ENCODE data around the gene CUEDC1.
A peak's percentile ranks its signal among the peaks of the same experiment; 100 is the strongest.

The CUEDC1 gene

DNA sequence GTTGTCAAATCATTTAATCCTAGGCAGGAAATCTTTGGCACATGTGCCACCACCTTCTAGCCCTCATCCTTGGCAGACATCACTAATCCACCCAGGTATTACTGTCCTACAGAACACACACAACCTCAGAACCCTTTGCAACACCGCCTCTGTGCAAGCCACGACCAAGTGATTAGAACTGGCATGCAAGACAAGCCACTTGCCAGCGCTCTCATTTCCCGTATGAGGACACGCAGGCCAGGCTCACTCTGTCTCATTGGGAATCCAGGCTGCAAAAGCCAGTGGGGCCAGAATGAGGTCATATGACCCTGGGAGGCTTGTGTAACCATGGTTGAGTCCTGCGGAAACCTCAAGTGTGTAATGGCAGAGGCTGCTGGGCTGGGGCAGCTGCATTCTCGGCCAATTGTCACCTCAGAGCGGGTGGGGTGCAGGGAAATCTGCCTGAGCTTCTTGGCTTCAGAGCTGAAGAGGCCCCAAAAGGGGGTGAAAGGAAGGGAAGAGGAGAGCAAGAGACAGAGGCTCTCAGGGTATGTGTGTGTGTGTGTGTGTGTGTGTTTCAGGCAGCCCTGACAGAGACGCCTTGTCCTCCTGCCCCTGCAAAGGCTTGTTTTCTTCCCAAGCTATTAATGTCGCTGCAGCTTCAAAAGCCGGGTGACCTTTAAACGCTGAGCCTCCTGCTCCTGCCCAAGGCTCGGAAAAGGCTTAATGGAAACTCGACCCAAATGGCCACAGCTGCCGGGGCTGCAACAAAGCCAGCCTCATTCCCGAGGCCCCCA is 62.2 kb downstream of the CUEDC1 start:
- DNase-seq: peak; percentile 91

DNA sequence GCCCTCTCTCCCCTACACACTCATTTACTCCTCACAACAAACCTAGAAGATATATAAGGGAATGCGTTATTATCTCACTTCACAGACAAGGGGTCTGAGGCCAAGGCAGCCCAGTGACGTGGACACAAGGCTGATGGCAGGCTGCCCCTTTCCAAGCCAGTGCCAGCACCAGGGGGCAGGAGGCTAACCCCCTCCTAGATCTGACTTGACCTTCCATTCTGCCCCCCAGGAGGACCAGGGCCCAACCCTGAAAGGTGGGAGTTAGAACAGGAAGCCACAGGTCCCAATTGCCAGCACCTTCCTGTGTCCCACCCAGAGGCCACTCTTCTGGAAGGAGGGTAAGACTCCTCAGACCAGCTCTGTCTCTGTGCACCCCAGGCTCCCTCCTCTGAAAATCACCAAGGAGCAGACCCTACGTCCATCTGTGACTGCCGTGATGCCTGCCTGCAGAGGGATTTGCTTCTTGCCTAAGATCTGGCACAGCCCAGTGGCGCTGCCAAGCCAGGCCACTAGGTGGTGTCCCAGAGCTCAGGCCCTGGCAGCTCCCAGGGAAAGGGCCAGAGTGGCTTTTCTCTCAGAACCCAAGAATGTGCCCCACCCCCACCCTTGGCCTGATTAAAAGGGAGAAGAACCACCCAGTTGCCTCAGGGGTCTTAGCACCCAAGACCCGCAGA is 62.9 kb downstream of the CUEDC1 start:
- peak; percentile 84 for DNase-seq

DNA sequence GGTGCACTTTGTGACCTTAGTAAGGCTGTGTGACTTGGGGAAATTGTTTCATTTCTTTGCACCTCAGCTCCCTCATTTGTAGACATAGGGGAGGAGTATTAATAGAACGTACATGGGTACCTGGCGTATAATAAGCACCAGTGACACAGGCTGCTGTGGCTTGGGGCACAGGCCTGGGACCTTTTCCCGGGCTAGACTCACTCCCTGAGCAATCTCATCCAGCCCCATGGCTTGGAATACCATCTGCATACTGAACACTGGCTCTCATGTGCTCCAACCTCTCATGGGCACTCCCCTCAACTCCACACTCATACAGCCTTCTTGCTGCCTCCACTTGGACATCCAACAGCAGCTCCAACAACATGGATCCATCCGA is 64.4 kb downstream of the CUEDC1 start:
- no peak for DNase-seq

DNA sequence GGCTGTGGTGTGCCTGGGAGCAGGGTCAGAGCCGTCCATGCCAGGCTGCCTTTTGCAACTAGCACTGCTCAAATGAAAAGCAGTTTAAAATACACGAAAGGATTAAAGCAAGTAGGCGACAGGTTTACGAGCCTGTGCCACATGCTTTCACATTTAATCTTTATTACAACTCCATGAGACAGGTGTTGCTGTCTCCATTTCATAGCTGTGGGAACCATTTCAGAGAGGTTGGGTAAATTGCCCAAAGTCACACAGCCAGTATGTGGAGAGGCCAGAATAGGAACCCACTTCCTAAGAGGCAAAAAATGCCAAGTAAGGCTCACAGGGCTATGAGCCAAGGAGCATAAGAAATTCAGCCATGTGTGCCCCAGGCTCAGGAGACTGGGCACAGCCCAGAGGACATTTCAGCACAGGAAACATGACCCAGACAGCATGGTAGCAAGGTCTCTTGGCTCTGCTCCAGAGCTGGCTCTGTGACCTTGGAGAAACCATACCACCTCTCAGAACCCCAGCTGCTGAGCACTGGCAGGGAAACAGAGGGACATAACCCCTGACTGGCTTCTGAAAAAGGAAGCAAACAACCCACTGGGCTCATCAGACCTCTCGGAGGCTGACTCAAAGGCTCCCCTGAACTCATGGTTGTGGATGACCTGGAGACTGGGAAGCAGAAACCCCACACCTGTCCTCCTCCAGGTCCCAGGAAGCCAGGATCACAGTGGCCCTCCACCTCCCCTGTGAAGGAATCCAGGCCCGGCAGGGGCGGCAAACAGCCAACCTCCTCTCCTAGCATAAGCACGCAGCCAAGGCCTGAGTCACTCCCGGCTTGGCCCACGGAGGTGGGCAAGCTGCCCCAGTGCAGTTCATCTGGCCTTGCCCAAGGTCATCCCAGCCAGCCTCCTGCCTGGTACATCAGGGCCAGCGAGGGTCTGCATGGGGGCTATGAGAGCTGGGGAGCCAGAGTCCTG is 65.0 kb downstream of the CUEDC1 start:
- DNase-seq: no peak

DNA sequence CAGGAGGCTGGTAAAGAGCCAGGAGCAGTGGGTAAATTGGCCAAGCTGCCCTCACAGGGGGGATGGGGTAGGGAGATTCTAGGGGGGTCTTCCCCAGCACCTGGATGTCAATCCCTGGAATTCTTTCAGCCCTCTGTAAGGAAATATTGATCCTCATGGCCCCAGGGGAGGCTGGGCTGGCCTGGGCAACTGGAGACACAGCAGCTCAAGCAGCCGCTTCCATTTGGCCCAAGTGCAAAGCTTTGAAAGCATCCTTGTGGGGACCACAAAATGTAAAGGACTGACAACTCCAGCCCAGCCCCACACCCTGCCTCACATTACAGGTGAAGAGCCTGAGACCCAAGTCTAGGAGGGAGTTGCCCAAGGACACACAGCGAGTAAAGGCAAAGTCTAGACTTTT is 66.0 kb downstream of the CUEDC1 start:
- no peak for DNase-seq

DNA sequence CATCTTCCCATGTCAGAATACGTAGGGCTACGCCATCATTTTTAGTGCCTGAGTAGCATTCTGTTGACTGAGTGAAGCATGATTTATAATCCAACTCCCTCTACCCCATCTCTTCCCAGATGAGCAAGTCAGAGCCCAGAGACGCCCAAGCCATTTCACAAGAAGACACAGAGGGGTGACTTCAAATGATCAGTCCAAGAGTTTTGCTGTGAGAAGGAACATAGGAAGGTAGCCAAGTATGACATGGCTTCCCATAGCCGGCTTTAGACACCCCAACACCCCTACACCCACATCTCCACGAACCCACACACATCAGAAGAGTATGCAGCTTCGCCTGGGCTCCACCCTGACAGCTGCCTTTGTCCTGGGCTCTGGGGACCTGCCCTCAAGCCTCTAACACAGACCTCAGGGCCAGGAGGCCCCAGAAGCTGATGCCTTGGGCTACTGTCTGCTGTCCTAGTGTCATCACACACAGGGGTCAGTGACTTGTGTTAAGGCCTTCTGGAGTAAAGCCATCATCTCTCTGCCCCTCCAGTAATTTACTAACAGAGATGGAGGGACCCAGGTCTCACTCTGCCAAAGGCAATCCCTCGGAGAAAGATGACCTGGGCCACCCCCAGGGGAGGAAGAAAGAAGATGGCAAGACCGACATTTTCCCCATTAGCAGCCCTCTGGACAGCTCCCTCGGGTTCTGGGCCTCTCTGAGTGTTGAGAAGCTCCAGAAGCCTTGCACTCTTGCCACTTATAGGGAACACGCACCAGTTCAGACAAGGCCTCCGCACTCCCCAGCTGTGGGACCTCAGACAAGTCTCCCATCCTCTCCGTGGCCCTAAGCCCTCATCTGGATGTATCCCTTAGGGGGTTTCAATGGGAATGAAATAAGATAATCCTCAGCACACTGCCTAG is 66.6 kb downstream of the CUEDC1 start:
- no peak for DNase-seq

DNA sequence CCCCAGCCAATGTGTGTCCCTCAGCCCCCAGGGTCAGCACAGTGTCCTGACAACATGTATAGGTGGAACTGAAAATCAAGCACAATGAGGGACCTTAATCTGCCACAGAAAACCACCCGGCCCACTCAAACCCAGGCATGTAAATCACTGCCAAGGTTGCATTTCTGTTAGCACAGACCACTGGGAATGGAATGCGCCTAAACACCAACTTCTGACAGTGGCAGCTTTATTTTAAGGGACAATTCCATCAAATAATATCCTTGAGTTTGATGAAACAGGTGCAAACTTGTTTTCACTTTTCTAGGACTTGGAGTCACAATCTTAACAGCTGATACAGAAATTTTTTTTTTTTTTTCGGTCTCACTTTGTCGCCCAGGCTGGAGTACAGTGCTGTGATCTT is 68.1 kb downstream of the CUEDC1 start:
- DNase-seq: no peak

DNA sequence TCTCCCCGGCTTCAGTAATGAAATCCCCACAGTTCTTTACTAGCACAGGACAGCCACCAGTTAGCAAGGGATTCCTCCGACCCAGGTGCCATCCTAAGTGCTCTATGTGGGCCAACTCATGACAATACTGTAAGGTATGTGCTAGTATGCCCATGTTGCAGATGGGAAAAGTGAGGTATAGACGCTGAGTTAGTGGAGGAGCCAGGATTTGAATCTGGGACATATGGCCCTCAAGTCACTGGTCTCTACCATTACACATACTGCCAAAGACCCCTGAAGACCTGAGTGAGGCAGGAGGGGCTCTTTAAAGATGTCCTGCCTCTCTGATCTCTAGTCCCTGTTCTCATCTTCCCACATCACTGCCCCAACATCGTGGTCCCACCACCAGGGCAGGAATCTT is 69.2 kb downstream of the CUEDC1 start:
- DNase-seq: no peak

DNA sequence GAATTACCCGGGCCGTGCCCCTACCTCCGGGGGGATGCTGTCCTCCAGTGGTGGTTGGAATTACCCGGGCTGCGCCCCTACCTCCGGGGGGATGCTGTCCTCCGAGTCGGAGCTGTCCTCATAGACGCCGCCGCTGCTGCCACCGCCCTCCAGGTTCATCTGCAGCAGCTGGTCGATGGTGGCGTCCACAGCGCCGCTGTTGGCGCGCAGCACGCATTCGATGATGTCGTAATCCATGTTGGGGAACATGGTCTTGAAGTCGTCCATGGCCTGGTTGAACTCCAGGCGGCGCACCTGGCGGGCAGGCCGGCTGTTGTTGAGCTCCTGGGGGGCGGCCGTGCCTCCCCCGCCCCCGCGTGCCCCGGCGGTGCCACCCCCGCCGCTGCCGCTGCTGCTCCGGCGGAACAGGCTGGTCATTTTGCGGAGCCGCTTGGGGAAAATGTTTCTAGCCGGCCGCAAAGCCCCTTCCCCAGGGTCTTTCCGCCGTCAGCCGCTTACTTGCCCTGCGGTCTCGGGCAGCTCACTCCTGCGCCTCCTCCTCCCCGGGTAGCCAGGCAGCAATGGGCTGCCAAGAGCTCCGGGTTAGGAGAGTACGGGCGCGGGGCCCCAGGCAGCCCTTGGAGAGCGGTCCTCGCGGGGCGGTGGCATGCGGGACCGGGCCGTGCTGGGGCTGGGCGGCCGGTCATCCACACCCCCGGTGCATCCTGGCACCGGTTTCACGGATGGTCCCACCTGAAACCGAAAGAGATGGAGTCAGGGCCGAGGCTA is 69.9 kb downstream of the CUEDC1 start:
- DNase-seq: no peak

DNA sequence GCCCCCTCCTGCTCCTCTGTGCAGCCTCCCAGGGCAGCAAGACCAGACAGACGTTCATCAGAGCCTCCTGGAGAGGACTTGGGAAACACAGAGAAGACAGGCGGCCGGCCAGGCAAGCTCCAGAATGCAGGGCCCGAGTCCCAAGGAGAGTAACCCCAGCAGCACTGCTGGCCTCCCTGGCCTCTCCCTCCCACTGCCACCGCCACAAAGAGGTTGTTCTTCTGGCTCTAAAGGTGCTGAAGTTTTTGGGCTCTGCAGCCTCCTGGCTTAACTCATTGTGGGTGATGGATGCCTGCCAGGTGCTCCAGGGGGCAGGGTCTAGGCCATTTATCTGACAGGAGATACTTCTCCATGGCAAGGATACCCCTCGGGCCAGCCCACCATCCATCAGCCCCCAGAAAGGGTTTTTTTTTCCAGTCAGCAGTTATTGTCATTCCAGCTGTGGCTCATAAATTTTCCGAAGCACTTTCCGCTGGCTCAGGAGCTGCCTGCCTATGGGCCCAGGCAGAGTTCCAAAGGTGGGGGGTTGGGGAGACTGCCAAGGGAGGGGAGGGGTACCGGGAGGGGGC is 73.3 kb downstream of the CUEDC1 start:
- DNase-seq: no peak

DNA sequence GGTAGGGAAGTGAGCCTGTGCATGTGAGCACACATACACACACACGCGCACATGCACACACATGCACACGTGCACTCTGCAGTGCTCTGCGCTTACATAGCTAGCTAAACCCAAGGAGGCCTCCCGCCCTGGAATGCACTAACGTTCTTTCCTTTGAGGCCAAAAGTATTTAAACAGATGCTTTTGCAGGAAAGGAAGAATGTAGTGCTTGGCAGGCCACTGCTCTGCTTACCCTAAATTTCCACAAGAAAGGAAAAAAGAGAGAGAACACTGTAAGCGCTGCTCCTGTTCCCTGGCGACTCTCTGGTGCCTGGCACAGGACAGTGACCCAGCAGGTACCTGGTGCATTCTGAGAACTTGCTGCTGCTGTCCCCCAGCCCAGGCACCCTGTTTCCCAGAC is 74.1 kb downstream of the CUEDC1 start:
- no peak for DNase-seq

DNA sequence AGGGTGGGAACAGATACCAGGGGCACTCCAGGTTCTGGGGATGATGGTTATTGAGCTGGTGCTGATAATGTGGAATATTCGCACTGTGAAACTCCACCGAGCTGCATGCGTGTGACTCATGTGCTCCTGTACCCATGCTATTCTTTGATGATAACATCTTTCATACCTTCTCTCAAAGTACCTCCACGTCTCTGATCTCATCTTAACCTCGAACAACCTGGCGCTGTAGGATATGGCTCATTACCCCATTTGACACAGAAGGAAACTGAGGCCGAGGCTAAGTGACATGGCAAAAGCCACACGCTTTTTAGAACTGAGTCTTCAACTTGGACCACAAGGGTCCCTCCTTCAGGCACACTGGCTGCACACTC is 75.1 kb downstream of the CUEDC1 start:
- DNase-seq: no peak

DNA sequence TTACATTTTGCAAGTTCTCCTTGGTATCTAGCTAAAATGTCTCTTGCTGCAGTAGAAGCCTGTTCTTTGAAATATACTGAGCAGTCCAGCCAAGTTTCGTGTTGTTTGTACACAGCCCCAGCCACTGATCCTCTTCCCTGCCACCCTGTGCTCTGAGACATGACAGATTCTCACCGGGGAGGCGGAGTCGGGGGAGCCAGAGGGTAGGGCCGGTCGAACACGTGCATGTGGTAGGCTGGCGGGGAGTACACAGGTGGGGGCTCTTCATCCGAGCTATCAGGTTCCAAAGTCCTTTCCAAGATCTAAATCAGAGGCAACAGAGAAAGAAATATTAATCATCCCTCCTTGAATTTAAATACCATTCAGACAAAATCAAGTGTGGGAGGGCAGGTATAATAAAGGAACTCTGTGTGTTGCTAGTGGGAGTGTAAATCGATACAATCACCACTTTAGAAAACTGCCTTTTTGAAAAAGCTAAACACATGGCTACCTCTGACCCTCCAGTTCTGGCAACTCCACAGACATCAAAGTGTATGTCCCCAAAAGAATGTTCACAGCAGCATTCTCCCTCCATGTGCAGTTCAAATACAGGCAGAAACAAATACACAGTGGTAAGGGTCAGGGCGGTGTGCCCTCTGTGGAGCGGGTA is 75.7 kb downstream of the CUEDC1 start:
- DNase-seq: no peak

DNA sequence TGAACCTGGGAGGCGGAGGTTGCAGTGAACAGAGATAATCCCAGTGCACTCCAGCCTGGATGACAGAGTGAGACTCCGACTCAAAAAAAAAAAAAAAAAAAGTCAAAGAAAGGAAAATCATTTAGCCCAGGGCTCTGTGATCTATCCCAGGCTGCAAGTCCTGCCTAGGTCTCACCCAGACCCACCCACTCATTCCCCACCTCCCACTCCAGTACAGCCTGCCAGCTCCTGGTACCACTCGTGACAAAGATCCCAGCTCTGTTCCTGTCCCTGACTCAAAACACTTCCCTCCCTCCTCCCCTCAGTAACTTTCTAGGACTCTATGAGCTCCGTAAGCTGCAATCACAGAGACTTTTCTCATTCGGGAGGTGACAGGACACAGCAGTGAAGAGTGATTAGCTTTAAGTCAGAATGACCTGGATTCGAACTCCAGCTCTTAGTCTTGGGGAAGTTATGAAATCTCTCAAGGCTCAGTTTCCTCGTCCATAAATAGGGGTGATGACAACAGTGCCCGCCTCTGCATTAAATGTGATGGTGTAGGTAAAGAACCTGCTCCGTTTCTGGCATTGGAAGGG is 77.3 kb downstream of the CUEDC1 start:
- no peak for DNase-seq

DNA sequence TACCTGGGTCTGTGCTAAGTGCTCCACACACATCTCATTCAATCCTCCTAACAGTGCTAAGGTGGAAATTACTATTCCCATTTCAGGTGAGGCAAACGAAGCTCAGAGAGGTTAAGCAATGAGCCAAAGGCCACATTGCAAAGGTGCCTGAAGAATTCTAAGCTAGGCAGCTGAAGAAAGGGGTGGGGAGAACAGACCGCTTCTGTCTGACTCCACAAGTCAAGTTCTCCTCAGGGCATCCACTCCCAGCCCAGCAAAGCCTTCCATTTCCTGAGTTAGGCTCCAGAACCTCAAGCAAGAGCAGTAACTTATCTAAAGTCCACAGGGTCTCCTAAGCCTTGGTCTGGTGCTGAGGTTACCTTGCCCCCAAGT is 78.4 kb downstream of the CUEDC1 start:
- DNase-seq: no peak

DNA sequence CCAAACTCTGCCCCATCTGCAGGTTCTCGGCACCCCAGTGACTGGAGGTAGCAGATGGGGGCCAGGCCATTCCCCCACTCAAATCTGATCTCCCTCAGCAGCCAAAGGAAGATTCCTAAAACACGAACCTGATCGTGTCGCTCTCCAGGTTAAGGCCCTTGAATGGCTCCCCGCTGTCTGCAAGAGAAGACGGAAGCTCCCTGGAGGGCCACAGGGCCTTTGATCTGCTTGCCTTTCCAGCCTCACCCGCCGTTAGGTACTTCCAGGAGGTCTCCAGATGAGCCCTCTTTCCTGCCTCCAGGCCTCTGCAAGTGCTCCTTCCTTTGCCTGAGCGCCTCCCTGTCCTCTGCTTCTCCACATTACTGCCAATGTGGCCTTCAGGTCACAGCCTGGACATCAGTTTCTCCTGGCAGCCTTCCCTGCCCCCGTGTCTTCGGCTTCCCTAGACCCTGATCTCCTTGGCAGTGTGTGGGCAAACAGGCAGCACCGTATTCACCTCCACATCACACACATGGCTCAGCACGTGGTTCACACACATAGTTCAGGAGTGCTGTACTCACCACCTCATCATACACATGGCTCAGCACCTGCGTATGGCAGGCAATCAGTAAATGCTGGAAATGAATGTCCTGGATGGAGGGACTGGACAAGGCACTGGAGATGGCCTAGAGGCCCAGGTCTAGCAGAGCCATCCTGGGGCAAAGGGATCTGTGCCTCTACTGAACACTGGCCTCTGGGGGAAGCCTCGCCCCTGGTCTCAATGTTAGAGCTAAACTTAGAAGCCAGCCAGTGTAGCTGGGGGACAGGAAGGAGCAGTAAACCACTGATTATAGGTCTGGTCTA is 79.0 kb downstream of the CUEDC1 start:
- DNase-seq: no peak

DNA sequence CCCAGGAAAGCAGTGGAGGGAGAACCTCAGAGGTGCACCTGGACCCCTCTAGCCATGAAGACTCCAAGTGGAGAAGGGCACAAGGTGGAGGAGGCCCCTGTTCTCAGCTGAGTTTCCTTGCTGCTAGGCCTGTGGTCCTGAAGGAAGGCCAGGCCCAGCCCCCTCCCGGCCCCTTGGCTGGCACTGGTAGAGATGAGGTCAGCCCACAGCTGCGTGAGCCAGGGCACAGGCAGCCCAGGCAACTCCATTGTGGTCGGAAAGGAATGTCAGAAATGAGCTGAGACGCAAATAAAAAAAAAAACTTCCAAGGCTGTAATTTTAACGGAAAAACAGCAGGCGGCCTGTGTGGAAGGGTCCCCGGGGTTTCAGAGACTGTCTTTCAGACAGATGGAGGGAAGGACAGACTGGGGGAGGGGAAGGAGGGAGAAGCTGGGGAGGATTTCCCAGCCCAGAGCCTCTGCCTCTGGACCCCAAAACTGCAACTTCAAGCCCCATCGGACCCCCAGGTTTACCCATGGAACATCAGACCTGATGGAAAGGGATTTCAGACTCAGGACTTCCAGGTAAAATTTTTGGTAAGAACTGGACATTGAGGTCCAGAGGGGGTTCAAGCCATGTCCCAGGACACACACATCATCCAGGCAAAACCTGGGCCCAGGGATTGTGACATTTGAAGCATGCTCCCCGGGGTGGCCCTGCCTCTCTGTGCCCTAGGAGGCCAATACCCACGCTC is 79.8 kb downstream of the CUEDC1 start:
- DNase-seq: no peak

DNA sequence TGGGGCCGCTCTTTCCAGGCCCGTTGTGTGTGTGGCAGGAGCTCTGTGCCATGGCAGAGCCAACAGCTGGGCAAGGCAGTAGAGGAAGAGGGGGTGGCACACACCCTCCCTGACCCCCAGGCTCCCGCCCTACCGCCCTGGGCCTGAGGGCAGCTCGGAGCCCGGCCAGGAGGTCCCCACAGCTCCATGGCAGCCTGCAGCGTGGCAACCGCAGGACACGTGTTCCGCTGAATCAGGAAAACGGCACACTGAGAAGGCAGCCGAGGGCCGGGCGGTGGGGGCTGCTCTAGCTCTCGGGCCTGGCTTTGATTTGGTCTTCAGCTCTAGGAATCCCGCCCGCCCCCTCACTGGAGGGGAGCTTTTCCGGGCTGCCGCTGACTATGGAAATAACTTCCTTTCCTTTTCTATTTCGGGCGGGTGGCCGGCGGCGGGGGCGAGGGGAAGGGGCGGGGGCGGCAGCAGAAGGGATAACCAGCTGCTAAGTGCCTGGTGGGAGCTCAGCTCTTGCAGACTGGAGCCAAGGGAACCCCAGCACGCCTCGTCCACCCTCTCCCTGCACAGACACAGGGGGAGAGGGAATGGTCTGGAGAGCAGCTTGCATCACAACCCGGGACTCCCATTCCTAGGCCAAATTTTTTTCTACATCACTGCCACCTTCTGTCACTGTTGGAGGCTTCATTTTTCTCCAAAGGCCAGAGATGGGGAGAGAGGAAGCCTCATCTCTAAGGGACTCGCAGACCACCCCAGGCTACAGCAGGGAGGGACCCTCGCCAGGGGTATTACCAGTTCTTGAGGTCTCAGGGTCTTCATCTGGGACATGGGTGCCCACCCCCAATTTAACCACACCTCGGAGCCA is 80.5 kb downstream of the CUEDC1 start:
- no peak for DNase-seq
